Heart left ventricle (tissue), 16 donors: ENCODE measurements around the gene HS1BP3. TPM values are rescaled to one million over a fixed set of nuclear protein-coding genes. Genes with fewer than 3 reads are reported as not detected.

Experiments used
- ATAC-seq, 4 donors: fragments of 200-7000 bp; cut with Tn5 transposase; one replicate each; pipeline ENCODE4 v1.9.1; 2020 to 2022; ENCODE audit warnings: moderate library complexity in 4 of 4, mild to moderate bottlenecking in 3 of 4, moderate number of reproducible peaks in 1 of 4
- DNase-seq, 5 donors: peaks; one replicate each; pipeline ENCODE4 v3.0.0-alpha.2; 2020
- H3K27ac ChIP-seq, 12 donors: fragments of 200-600 bp; sonication (generic) in 4 of 12; one replicate each; pipeline versions ENCODE4 v1.5.0 to v1.8.0; 2016 to 2022; ENCODE audit warnings: mild to moderate bottlenecking in 2 of 12
- H3K27me3 ChIP-seq, 9 donors: fragments of 200-600 bp; sonication (generic) in 2 of 9; one replicate each; pipeline versions ENCODE4 v1.5.1 to v1.8.0; 2016 to 2022; ENCODE audit warnings: mild to moderate bottlenecking in 3 of 9
- H3K36me3 ChIP-seq, 9 donors: fragments of 200-600 bp; sonication (generic) in 2 of 9; one replicate each; pipeline versions ENCODE4 v1.5.0 to v1.8.0; 2018 to 2022; ENCODE audit warnings: mild to moderate bottlenecking in 2 of 9
- H3K4me1 ChIP-seq, 12 donors: fragments of 200-600 bp; sonication (generic) in 4 of 12; one replicate each; pipeline versions ENCODE4 v1.5.0 to v1.8.0; 2016 to 2022; ENCODE audit warnings: mild to moderate bottlenecking in 3 of 12
- H3K4me3 ChIP-seq, 12 donors: fragments of 200-600 bp; sonication (generic) in 4 of 12; one replicate each; pipeline versions ENCODE4 v1.5.0 to v1.8.0; 2017 to 2022; ENCODE audit warnings: mild to moderate bottlenecking in 9 of 12, moderate library complexity in 4 of 12
- H3K9me3 ChIP-seq, 12 donors: fragments of 200-600 bp; sonication (generic) in 4 of 12; one replicate each; pipeline versions ENCODE4 v1.5.0 to v1.8.0; 2016 to 2022; ENCODE audit warnings: mild to moderate bottlenecking in 1 of 12
- POLR2A ChIP-seq, 2 donors: fragments of 450-650 bp; IDR thresholded peaks; one replicate each; pipeline ENCODE4 v1.6.1; 2017; ENCODE audit warnings: antibody characterized with exemption in 2 of 2, mild to moderate bottlenecking in 2 of 2, moderate library complexity in 2 of 2
- WGBS, 4 donors: extraction: QIAGEN DNeasy Blood & Tissue Kit in 2 of 4; methylation state at CpG; one replicate each; pipeline versions ENCODE4 v1.1.5 to v1.1.7; 2013 to 2018; 5-methylcytosine and 5-hydroxymethylcytosine counted together
- intact Hi-C, 10 donors: fragments of 100-400 bp; cut with DNase I; formaldehyde crosslinking; loops; one replicate each; pipeline versions ENCODE4 v1.11.1 to v1.14.2; 2022
- polyA plus RNA-seq, 2 donors: library from polyadenylated mRNA; stranded (reverse); fragments of 200-250 nt; gene quantifications; one replicate each; pipeline ENCODE4 v1.2.3, GENCODE V29; 2013
- total RNA-seq, 9 donors: library from RNA; depleted of rRNA in 2 of 9; stranded (reverse); fragments of >200 nt in 2 of 9; fragmentation: NEBNext Ultra II Directional in 3 of 9; extraction: Animal tissue kit (Norgen Biotek cat#: 25700) in 3 of 9; gene quantifications; one replicate each; pipeline versions ENCODE4 v1.1.0 to v1.2.4, GENCODE V29; 2016 to 2023
- TF ChIP-seq, protein P1 (sequence below), 12 donors: fragments of 200-600 bp; sonication (generic) in 4 of 12; IDR thresholded peaks; one replicate each; pipeline versions ENCODE4 v1.5.0 to v1.8.0; 2018 to 2022; ENCODE audit warnings: antibody characterized with exemption in 12 of 12, mild to moderate bottlenecking in 5 of 12
- donor health status: ischemic (EF 13 %, LVEDD 7.1; RV severe dilation, severe dysfunction).
- donor health status: healthy with polysubstance abuse.
- donor health status: DM: no; HTN: yes; CAD: no.
- donor health status: DM: no; HTN: no; CAD: no.
- donor health status: ischemic (EF 25% LVEDD 6.9; RV normal size, moderate dysfunction).
- donor health status: ischemic (EF 25% LVEDD 5.7; RV mildly dilated, moderate dysfunction).
- donor health status: healthy.
- donor health status: DM: yes; HTN: yes; CAD: no.
- donor health status: ischemic (EF 35%, LVEDD 5.7; RV mildly dilated, moderate dysfunction).
- donor health status: nonischemic (EF 11% LVEDD 7.7; RV severe dilation, severe dysfunction).
- donor health status: DM: yes; HTN: yes; CAD: no.
- donor health status: PGD.
- donor health status: ischemic (EF 29% LVEDD 5.4; RV normal size, mild dysfunction).
- donor health status: nonischemic (EF 23%, LVEDD 6.1; RV moderate dilation, normal function).

HS1BP3 gene
- total and polyA plus RNA-seq, 11 donors, result 12.7 to 23.7 (median 21.0) TPM

DNA sequence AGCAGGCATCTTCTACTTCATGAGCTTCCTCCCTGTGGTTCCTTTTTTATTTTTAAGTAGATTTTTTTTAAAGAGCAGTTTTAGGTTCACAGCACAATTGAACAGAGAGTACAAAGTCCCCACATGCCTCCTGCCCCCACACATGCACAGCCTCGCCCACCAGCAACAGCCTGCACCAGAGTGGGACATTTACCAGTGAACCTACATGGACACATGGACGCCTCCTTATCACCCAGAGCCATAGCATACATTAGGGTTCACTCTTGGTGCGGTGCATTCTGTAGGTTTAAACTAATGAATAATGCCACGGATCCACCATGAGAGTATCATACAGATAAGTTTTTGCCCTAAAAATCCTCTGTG, 40.9 kb downstream of the HS1BP3 start:
- intact Hi-C loops, result loop anchor here in 3 of 10 donors (10.0 kb wide), 1 partner anchor 85 kb away; no protein-coding TSS in a partner anchor
- peaks cover 25 to 72% (median 66%) of the 10 kb centered on the region in 12 donors for H3K4me1 ChIP-seq
- TF ChIP-seq, protein P1, sequence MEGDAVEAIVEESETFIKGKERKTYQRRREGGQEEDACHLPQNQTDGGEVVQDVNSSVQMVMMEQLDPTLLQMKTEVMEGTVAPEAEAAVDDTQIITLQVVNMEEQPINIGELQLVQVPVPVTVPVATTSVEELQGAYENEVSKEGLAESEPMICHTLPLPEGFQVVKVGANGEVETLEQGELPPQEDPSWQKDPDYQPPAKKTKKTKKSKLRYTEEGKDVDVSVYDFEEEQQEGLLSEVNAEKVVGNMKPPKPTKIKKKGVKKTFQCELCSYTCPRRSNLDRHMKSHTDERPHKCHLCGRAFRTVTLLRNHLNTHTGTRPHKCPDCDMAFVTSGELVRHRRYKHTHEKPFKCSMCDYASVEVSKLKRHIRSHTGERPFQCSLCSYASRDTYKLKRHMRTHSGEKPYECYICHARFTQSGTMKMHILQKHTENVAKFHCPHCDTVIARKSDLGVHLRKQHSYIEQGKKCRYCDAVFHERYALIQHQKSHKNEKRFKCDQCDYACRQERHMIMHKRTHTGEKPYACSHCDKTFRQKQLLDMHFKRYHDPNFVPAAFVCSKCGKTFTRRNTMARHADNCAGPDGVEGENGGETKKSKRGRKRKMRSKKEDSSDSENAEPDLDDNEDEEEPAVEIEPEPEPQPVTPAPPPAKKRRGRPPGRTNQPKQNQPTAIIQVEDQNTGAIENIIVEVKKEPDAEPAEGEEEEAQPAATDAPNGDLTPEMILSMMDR (IDR thresholded peaks at IDR 0.05), result no peak
- TF ChIP-seq POLR2A (IDR thresholded peaks at IDR 0.05), result no peak
- H3K27ac ChIP-seq, result peak overlapping the region in 11 of 12 donors; percentile 10 to 99 (median 50)
- H3K4me3 ChIP-seq, result no peak overlapping the region
- DNase-seq, result no peak
- no peaks in the 10 kb centered on the region for H3K27me3 ChIP-seq
- 64 to 74% (median 72%) methylated on average over 4 of the region's 4 CpGs for WGBS, 4 donors
- H3K36me3 ChIP-seq, result no peaks in the 10 kb centered on the region
- no peak for ATAC-seq
- no peaks in the 10 kb centered on the region for H3K9me3 ChIP-seq

DNA sequence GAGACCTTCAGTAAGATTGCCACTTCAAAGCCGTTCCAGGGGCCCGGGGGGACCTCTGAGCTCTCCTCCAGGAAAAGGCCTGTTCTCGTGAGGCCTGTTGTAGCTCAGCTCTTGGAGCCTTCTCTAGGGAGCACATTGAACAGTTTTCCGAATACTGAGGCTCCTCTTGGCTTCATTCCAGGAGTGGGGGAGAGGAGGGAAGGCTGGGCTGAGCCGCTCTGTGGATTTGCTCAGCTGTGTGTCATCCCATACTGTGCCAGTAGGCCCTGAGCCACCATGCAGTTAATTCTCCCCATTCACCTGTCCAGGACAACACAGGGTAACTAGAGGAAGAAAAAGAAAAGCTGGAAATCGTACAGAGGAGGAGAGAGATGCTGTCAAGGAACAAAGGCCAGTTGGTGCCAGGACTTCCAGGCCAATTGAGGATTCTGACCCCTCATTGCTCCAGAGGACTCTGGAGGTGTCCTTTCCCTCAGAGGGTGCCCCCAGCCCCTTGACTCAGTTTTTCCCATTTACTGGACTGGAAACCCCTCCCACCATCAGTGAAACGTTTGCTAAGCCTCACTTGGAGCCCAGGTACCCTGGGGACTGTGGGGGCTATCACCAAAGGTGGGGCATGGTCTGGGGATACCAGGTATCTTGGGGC, 41.4 kb downstream of the HS1BP3 start:
- 43 to 52% (median 49%) methylated on average over 5 to 7 of the region's 7 CpGs for WGBS, 4 donors
- peak in 3 of 5 donors; percentile 58 to 74 (median 61) for DNase-seq
- peak in 3 of 4 donors; percentile 16 to 36 (median 36) for ATAC-seq
- Histone ChIP-seq H3K27me3 (no peaks in the 10 kb centered on the region), H3K4me1 (peaks cover 20 to 72% (median 65%) of the 10 kb centered on the region in 12 donors), H3K36me3 (no peaks in the 10 kb centered on the region), H3K9me3 (no peaks in the 10 kb centered on the region), H3K27ac (peak overlapping the region; percentile 10 to 99 (median 41)), H3K4me3 (no peak overlapping the region)
- intact Hi-C loops, result no loop called here
- no peak for TF ChIP-seq POLR2A (IDR thresholded peaks at IDR 0.05)
- TF ChIP-seq, protein P1 (IDR thresholded peaks at IDR 0.05), result no peak

DNA sequence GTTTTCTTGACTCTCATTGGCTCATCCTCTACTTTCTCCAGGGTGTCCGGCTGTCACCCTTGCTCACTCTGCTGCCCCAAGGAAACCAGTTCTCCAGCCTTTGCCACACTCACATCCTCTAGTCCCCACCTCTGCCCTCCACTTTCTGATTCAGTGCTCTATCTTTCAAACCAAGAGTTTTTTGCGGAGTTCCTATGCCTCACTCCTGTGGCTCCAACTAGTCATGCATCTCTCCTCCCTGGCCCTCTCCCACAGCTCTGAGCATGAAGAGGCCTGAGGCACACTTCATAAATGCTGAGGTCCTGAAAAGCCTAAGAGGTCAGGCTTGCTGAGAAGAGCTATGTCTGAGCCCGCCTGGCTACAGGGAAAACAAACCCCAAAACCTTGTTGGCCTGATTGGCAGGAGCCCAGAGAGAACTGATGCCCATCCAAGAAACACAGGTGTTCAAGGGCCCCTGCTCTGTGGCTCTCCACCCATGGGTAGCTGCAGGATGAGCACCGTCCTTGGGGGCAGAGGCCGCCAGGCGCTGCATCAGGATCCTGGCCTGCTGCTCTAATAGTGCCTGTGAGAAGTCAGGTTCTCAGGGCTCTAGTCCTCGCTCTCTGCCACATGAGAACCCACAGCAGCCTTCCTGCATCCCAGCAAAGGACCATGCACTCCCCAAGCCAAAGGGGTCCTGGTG, 42.1 kb downstream of the HS1BP3 start:
- Histone ChIP-seq H3K4me3 (no peak overlapping the region), H3K27ac (peak overlapping the region in 11 of 12 donors; percentile 21 to 99 (median 47)), H3K27me3 (no peaks in the 10 kb centered on the region), H3K9me3 (no peaks in the 10 kb centered on the region), H3K36me3 (no peaks in the 10 kb centered on the region), H3K4me1 (peaks cover 14 to 70% (median 61%) of the 10 kb centered on the region in 12 donors)
- peak in 1 of 5 donors; percentile 15 for DNase-seq
- WGBS, 4 donors, result 85 to 91% (median 88%) methylated on average over 7 of the region's 7 CpGs
- TF ChIP-seq, protein P1 (IDR thresholded peaks at IDR 0.05), result no peak
- TF ChIP-seq POLR2A (IDR thresholded peaks at IDR 0.05), result no peak
- ATAC-seq, result no peak
- intact Hi-C loops, result no loop called here

DNA sequence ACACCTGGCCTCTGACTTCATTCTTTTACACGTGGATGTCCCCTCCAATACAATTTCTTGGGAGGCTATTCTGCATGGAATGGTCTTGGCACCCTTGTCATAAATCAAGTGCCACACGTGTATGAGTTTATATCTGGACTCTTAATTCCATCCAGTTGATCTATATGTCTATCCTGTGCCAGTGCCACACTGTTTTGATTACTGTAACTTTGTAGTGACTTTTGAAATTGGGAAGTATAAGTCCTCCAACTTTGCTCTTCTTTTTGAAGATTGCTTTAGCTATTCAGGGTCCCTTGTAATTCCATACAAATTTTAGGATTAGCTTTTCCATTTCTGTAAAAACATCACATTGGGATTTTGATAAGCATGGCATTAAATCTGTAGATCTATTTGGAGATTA, 43.5 kb downstream of the HS1BP3 start:
- ATAC-seq (no peak), DNase-seq (no peak)
- Histone ChIP-seq H3K36me3 (no peaks in the 10 kb centered on the region), H3K27me3 (no peaks in the 10 kb centered on the region), H3K4me3 (no peak overlapping the region), H3K4me1 (peaks cover 10 to 57% (median 48%) of the 10 kb centered on the region in 12 donors), H3K9me3 (no peaks in the 10 kb centered on the region), H3K27ac (no peak overlapping the region)
- WGBS, 4 donors, result 87 to 91% (median 89%) methylated on average over 2 of the region's 2 CpGs
- TF ChIP-seq POLR2A (IDR thresholded peaks at IDR 0.05), result no peak
- TF ChIP-seq, protein P1 (IDR thresholded peaks at IDR 0.05), result no peak
- intact Hi-C loops, result no loop called here
